T-helper 1 cell (primary cell): ENCODE data around the gene PLOD1.
"Not testable (repeated sequence)": the region's sequence is repeated elsewhere in the genome, so short reads cannot be mapped to it uniquely, and the experiment has no call there.

Source experiments
- DNase-seq, 5 donors: peaks; one replicate each; pipeline ENCODE4 v3.0.0-alpha.2; 2012 to 2020

Gene PLOD1

GRCh38 chr1:12008355-12008754 is 73.8 kb downstream of the PLOD1 start:
- DNase-seq, result not testable (repeated sequence)

- DNase-seq, result no peak
Measured at GRCh38 chr1:12009318-12009947, 74.9 kb downstream of the PLOD1 start.

- DNase-seq, result no peak
Measured at GRCh38 chr1:12010746-12011570, 76.4 kb downstream of the PLOD1 start.

GRCh38 chr1:12011998-12012397 is 77.5 kb downstream of the PLOD1 start:
- no peak for DNase-seq

GRCh38 chr1:12012560-12013316 is 78.2 kb downstream of the PLOD1 start:
- peak in 1 of 5 donors; percentile 43 for DNase-seq

GRCh38 chr1:12014141-12014991 is 79.8 kb downstream of the PLOD1 start:
- peak in 1 of 5 donors; percentile 53 for DNase-seq

- DNase-seq, result no peak
Measured at GRCh38 chr1:12015001-12015491, 80.5 kb downstream of the PLOD1 start.

- DNase-seq, result no peak
Measured at GRCh38 chr1:12015499-12015898, 81.0 kb downstream of the PLOD1 start.

GRCh38 chr1:12016182-12016581 is 81.7 kb downstream of the PLOD1 start:
- DNase-seq, result no peak

- no peak for DNase-seq
Measured at GRCh38 chr1:12019858-12020509, 85.5 kb downstream of the PLOD1 start.

- DNase-seq, result no peak
Measured at GRCh38 chr1:12021616-12022015, 87.1 kb downstream of the PLOD1 start.

- DNase-seq, result no peak
Measured at GRCh38 chr1:12022036-12022435, 87.5 kb downstream of the PLOD1 start.
